C4-2B (cell line): ENCODE data around the gene IL3.

Experiments used
- ZFX ChIP-seq: fragments of 450-650 bp; IDR thresholded peaks from 2 replicates; pipeline ENCODE4 v1.6.1; 2017
- TF ChIP-seq, protein P1 (sequence below): fragments of 450-650 bp; conservative IDR thresholded peaks from 2 replicates; pipeline ENCODE4 v1.5.1; 2017; ENCODE audit warnings: mild to moderate bottlenecking

DNA sequence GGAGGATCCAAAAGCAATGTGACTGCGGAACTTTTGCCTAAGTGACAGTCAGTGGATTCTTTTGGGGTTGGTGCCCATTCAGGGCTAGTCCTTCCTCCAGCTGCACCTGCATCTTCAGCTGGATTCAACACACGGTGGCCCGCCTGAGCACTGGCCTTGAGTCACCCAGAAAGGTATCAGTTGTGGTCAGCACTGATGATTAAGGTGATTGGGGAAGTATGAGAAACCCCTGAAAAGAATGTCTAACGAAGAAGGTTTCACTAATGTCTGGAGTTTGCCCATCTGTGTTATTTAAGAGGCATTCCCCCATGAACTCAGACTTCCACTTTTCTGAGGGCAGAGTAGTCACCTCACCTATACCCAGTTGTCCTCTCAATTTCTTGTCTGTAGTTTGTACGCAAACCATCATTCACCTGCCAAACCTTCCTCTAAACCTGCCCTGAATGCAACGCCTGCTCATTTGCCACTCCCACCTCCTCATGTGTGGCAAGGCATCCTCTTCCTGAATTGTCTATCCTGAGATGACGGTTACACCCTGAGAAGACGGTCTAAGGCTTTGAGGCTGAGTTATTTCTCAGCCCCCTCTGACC, 40.3 kb downstream of the IL3 start:
- TF ChIP-seq, protein P1, sequence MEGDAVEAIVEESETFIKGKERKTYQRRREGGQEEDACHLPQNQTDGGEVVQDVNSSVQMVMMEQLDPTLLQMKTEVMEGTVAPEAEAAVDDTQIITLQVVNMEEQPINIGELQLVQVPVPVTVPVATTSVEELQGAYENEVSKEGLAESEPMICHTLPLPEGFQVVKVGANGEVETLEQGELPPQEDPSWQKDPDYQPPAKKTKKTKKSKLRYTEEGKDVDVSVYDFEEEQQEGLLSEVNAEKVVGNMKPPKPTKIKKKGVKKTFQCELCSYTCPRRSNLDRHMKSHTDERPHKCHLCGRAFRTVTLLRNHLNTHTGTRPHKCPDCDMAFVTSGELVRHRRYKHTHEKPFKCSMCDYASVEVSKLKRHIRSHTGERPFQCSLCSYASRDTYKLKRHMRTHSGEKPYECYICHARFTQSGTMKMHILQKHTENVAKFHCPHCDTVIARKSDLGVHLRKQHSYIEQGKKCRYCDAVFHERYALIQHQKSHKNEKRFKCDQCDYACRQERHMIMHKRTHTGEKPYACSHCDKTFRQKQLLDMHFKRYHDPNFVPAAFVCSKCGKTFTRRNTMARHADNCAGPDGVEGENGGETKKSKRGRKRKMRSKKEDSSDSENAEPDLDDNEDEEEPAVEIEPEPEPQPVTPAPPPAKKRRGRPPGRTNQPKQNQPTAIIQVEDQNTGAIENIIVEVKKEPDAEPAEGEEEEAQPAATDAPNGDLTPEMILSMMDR: no peak
- no peak for TF ChIP-seq ZFX
